Fibroblast of mammary gland (primary cell): ENCODE measurements around the gene SCLY.
"Not testable (repeated sequence)": the region's sequence is repeated elsewhere in the genome, so short reads cannot be mapped to it uniquely, and the experiment has no call there.

ENCODE experiments used
- DNase-seq: peaks from one replicate; pipeline ENCODE4 v3.0.0-alpha.2; 2010; ENCODE audit warnings: low read depth
- H3K4me3 ChIP-seq: 2 replicates; pipeline ENCODE4 v1.5.1; 2011; ENCODE audit warnings: low read depth, mild to moderate bottlenecking, low read length, moderate library complexity; ENCODE audit not compliant: control insufficient read depth
- CTCF ChIP-seq: conservative IDR thresholded peaks from 2 replicates; pipeline ENCODE4 v1.5.1; 2011; ENCODE audit warnings: low read depth, low read length, inconsistent platforms; ENCODE audit not compliant: control insufficient read depth, insufficient read depth

The SCLY gene

DNA sequence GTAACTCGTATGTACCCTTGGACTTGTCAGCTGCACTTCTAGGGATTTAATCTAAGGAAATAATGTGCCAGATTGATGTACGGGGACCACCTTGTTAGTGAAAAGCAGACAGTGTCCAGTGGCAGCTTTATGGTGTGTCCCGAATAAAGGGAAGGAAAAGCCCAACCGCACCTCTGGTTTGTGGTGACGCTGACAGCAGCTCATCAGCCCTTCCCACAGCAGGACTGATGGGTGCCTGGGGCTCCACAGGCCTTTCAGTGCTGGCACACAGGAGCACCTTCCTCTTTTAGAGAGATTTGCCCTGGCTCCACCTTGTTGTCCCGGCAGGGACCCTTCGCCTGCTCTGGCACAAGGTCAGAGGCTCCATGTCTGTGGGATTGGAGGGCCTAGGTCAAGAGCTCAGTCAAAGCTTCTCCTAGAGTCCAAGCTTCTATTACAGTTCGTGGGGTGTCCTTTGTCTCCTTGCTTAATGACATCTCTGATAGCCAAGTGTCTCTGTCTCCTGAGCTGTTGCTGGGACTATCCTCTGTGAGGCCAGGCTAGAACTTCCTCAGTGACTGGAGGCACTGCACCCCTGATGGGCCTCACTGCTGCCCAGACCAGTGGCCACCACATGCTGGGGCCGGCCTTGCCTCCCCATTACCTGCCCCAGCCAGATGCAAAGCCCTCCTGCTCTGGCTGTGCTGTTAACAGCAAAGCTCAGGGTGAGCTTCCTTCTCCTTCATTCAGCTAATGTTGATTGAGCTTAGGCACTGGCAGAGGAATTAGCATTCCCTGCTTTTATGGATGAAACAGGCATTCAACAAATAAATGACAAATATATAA is 33.0 kb upstream of the SCLY start:
- no peak overlapping the region for H3K4me3 ChIP-seq
- TF ChIP-seq CTCF, result no peak
- no peak for DNase-seq

- no peak for DNase-seq
- no peak overlapping the region for H3K4me3 ChIP-seq
- no peak for TF ChIP-seq CTCF
Observed at GRCh38 chr2:238029853-238030252, 30.9 kb upstream of the SCLY start.

DNA sequence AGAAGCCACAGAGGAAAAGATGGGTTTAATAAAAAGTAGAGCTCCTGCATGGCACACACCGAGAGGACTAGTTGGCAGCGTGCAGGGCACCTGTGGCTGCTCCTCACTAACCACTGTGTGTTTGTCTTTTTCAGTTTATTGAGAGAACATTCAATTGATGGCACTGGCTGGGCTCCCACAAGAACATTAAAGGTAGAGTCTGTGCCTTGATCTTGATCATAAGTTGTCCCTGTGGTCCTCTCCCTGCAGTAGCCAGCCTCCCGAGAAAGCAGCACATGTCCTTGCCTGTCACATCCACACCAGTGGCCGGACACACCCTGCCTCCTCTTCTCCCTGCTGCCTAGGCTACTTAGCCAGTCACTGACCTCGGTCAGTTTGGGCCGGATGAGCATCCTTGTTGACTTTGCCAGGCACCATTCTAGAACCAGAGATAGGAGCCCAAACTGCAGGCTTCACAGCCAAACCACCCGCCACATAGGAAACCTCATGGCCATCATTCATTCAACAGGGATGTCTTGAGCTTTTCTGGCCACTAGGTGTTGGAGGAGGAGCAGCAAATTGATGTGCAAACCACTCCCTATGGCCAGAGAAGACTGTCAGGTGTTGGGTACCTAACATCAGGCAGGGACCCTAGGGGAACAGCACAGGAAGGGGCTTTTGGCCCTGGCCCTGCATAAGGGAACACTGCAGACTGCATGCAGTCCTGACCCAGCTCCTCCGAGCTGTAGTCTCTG is 30.2 kb upstream of the SCLY start:
- TF ChIP-seq CTCF, result no peak
- DNase-seq, result no peak
- no peak overlapping the region for H3K4me3 ChIP-seq

GRCh38 chr2:238031751-238032150 is 29.1 kb upstream of the SCLY start:
- TF ChIP-seq CTCF, result no peak
- DNase-seq, result no peak
- H3K4me3 ChIP-seq, result no peak overlapping the region

DNA sequence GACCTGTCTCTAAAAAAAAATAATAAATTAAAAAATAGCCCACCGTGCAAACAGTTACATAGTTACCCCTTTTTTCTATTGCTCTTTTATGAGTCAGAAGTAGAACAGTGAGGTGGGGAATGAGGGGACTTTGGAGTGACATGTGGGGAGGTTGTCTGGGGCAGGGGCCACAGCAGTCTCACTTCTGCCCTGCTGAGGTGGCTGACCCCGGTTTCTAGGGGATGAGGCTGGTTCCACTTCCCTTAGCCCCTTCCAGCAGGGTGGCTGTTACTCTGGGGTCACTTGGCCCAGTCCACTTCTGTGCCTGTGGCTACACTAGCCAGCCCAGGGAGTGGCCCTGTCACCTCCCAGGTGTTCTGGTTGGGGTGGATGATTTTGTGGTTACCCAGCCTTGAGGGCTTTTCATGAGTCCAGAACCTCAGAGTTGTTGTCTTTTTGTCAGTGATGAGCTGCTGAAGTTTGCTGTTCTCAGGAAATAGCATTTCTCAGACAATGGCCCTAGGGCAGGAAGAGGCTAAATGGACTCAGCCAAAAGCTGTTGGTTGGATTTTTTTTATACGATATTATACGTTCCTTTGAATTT is 28.0 kb upstream of the SCLY start:
- no peak overlapping the region for H3K4me3 ChIP-seq
- no peak for DNase-seq
- no peak for TF ChIP-seq CTCF

DNA sequence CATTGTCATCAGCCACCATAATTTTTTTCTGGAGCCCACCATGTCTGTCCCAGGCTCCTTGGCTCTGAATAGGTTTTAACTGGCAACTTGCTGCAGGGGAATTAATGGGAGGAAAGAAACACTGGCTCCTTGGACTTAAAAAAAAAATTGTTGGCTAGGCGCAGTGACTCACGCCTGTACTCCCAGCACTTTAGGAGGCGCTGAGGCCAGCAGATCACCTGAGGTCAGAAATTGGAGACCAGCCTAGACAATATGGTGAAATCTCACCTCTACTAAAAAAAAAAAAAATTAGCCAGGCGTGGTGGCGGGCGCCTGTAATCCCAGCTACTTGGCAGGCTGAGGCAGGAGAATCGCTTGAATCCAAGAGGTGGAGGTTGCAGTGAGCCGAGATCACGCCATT is 26.8 kb upstream of the SCLY start:
- not testable (repeated sequence) for DNase-seq, H3K4me3 ChIP-seq

GRCh38 chr2:238038203-238038602 is 22.6 kb upstream of the SCLY start:
- DNase-seq, result no peak

More at GRCh38 chr2:238038203-238038602, 22.6 kb upstream of the SCLY start:
- TF ChIP-seq CTCF, result no peak
- no peak overlapping the region for H3K4me3 ChIP-seq
